GM21723 (cell line): ENCODE measurements around the gene TESMIN.

Source experiments
- ATAC-seq: cut with Tn5 transposase; IDR thresholded peaks from one replicate; pipeline ENCODE4 v1.9.1; 2021; ENCODE audit warnings: mild to moderate bottlenecking, moderate library complexity; ENCODE audit not compliant: unreplicated experiment

TESMIN gene

DNA sequence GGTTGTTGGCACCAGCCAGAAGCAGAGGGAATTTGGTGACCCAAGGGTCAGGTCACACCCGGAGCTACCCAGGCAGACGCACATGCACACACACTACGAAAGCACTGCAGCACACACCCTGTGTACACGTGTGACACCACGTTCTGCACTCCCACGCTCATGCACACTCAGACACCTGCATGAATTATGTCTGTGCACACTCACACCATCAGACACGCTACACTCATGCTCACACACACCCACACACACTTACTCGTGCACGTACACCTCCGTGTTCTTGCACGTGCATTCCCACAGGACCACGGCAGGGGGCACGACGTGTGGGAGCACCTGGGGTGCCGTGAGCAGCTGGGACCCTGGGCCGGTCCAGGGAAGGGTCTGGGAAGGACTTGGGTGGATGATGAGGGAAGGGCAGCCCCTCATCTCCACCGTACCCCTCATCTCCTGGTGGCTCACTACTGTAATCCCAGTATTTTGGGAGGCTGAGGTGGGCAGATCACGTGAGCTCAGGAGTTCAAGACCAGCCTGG lies 87.8 kb downstream of the TESMIN start:
- no peak for ATAC-seq

DNA sequence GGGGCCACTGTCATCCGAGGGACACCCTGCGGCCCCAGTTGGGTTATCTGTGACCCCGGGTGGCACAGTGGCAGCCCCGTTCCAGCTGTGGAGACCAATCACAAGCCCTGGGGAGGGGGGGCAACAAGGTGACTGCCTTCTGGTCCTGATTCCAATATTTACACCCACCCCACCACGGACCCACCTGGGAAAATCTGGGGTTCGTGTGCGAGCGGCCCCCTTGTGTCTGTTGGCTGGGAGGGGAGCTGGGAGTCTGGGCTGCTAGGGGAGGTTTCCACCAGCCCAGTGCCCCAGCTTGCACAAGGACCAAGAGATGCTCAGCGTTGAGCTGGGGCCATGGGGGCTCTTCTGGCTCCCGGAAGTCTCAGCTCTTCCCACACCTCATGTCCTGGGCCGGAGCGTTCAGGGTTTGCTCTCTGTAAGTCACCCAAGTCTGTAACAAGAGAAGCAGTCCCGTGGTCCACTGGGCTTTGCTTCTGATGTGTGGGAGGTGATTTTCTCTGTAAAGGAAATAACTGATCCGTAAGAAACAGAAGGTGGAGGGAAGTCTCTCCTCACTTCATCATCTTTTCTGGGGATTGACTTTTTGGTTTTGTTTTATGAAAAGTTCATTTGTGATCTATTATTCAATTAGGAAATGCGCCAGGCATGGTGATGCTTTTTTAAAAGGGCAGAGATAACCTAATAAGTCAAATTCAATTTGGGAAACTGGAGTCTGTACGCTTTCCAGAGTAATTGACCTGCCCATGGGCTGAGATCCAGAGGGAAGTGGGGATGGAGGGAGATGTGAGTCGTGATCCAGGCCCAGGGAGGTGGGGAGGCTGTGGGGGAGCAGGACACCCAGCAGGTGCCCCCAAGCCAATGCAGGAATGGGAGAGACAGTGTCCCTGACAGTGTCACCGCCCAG lies 89.4 kb downstream of the TESMIN start:
- no peak for ATAC-seq

DNA sequence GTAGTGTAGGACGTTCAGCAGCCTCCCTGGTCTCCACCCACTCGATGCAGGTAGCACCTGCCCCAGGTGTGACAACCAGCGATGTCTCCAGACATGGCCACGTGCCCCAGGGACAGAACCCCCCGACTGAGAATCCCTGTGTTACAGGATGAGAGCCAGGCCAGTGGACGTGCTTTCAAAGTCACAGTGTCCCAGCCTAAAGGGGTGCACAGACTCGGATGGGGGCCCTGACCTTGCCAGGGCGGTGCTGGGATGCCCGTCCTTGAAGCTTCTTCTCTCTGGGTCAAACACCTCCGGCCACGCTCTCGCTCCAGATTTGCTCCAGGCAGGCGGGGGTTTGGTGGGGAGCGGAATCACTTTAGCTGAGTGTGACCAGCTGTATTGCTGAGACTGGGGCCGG lies 90.3 kb downstream of the TESMIN start:
- no peak for ATAC-seq

DNA sequence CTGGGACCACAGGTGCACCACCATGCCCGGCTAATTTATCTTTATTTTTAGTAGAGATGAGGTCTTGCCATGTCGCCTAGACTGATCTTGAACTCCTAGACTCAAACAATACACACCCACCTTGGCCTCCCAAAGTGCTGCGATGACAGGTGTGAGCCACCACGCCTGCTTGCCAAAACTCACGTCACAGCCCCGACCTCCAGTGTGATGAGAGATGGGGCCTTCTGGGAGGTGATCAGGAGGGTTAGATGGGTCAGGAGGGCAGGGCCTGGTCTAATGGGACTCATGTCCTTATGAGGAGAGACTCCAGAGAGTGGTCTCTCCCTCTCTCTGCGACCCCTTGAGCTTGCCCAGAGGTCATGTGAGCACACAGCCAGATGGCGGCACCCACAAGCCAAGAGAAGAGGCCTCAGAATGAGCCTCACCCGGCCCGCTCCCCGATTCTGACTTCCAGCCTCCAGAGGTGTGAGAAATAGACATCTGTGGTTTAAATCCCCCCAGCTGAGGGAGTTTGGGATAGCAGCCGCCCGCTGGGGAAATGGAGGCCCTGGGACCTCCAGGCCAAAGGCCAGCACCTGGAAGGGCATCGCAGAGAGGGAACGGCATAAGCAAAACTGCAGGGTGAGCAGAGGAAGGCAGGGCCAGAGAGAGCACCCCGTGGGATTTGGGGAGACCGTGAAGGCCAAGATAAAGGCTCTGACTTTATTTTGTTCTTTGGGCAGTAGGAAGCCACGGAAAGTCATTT lies 91.1 kb downstream of the TESMIN start:
- ATAC-seq = no peak

DNA sequence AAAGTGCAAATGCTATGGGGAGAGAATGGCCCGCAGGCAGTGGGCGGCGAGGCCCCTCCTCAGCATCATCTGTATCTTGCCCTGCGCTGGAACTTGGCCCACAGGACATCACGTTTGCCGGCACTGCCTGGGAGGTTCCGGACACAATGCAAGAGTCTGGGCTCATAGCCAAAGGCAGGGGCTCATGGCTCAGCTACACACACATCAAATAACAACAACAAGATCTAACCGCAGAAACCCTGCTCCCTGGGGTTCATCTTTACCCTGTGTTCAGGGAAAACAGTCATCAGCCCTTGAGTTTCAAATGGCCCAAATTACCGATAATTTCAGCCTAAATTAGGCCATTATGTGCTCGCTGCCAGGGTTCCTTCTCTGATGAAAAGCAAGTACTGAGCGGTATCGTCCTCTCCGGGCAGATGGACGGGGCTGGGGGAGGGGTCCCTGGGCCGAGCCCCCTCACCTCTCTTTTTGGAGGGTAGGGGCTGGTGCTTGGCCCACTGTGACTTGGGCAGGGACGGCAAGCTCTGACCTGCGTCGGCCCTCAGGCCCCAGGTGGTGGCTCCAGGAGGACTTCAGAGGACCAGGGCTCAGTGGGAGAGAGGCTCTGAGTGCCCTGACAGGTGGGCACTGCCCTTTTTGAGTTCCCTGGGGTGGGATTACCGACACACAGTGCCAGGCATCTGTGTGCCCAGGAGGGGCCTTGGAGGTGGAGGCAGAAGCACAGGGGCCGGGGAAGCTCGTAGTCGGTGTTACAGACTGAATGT lies 92.0 kb downstream of the TESMIN start:
- ATAC-seq = no peak

DNA sequence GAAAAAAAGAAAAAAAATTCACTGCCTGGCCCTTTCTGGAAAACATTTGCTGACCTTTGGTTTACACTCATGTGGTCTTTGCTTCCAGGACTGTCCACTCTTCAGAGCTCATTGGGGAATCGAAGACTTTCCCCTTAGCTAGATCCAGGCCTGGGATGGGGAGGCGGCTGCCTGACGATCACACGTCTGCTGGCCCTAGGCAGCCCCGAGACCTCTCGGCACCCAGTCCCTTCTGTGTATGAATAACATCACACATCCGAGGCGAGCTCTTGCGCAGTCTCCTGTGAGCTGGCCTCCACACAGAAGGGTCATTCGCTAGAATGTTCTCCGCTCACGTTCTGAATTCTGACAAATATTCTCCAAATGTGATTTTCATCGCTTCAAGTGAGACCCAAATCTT lies 92.7 kb downstream of the TESMIN start:
- no peak for ATAC-seq

DNA sequence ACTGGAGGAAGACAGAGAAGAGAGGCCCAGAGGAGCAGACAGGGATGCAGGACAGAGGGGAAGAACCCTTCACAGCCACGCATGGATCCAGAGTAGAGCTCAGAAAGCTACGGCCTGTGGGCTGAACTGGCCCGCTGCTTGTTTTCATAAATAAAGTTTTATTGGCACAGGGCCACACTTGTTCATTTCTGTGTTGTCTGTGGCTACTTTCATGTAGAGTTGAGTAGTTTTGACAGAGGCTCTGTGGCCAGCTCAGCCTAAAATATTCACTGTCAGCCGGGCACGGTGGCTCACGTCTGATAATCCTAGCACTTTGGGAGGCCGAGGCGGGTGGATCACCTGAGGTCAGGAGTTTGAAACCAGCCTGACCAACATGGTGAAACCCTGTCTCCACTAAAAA lies 93.2 kb downstream of the TESMIN start:
- no peak for ATAC-seq
